ENCODE measurements around the gene PGP.

Gene PGP

DNA sequence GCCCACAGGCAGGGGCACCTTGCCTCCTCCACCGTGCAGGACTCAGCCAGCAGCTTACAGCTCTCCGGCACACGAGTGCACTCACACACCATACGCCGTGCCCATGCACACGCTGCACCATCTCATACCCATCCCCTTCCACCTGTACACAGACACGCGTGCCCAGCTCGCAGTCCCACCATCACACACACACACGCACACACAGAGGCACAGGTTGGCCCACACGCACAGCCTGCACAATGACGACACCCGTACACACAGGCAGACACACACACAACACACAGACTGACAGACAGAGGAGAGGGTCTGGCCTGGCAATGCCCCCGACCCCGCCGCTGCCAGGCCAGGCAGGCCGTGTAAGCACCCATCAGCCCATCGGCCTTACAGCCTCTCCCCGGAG is 30.3 kb downstream of the PGP start:
- in situ Hi-C loops (cut with HindIII; ENCODE audit: low sequenced_read_pairs): no loop called here

DNA sequence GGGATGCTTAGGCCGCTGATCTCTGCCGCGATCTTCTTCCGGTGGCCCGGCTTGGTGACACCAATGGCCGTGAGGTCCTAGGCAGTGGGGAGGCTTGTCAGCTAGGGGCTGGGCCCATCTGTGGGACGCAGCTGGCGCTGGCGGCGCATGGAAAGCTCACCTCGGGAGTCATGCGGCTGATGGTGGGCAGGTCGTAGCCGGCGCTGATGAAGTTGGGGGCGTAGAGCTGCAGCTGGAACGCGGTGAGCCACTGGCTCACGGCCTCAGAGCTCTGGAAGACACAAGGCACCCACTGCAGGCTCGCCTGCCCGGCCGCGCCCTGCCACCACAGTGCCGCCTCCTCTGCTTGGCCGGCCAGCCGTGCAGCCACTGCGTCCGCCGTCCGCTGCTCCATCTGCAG is 31.0 kb downstream of the PGP start:
- in situ Hi-C loops (cut with HindIII; ENCODE audit: low sequenced_read_pairs): no loop called here

DNA sequence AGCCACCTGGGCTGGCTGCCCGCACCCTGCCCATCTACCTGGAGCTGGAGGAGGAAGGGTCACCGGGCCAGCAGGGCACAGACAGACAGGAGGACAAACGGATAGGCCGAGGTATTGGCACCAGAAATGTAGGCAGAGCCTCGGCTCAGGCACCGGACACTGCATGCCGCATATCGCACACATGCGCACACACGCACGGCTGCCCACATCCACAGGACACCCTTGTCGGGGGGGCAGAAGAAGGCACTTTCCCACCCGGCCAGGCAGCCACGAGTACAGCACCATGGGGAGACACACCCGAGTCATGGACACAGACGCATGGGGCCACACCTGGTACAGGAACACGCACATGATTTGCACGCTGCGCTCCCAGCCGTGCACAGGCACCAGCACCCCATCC is 32.7 kb downstream of the PGP start:
- in situ Hi-C loops (cut with HindIII; ENCODE audit: low sequenced_read_pairs): no loop called here

DNA sequence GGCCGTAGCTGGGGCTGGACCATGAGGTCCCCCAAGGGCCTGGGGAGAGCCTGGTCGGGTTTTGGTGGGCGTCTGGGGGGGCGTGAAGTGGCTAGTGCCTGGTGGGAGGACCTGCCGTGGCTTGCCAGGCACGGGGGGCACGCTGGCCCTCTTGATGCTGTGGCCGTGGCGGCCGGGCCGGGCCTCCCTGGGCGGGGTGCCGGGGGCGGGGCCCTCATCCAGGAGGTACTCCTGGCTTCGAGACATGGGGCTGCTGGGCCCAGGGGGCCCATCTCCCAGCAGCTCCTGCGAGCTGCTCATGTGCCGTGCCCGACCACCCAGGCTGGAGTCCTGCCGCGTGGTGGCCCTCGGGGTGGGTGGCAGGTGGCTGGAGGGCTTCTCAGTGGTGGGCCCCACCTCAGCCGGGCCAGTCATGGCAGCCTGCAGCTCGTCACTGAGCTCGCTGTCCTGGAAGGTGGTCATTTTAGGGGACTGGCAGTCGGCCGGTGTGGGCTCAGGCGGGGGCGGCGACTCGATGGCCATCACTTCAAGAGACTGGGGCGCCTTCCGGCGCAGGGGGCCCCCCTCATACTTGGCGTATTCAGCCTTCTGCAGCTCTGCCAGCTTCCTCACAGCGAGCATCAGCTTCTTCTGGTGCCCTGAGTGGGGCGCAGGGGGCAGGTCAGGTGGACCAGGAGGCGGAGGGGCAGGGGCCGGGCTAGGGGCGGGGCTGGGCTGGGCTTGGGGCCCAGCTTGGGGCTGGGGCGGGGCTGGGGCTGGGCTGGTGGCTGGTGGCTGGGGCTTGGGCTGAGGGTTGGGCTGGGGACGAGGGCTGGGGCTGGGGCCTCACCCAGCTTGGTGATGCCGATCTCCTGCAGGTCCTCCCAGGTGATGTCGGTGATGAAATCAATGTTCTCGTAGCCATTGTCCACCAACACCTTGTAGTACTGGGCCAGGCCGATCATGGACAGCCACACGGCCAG is 33.4 kb downstream of the PGP start:
- in situ Hi-C loops (cut with HindIII; ENCODE audit: low sequenced_read_pairs): no loop called here

DNA sequence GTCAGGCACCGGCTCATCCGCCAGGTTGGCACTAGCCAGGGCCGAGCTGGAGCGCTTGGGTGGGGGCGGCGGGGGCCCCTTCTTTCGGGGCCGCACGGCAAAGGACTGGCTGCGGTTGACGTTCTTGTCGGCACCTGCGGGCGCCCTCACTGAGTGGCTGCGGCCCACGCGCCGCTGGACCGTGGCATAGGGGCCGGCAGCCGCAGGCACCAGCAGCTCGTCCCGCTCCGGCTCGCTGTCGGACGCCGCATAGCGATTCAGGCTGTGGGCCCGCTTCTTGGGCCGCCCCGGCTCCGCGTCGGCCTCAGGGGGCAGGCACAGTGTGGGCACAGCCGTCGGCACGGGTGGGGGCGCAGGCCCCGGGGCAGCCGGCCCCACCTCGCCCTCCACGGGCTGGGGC is 34.2 kb downstream of the PGP start:
- in situ Hi-C loops (cut with HindIII; ENCODE audit: low sequenced_read_pairs): no loop called here

DNA sequence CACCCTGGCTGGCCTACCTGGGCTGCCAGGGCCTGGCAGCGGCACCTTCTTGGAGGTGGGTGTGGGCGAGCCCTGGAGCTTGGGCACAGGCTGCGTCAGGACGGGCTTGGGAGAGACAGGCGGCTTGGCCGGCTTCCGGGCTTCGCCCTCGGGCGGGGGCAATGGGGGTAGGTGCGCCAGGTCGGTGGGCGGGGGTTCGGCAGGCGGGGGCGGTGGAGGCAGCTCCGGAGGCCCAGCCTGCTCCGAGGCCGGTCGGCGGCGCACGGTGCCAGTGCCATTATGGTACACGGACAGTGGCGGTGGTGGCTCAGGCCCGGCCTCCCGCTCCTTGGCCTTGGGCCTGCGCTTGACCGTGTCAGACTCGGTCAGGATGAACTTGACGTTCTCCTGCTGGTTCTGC is 35.1 kb downstream of the PGP start:
- in situ Hi-C loops (cut with HindIII; ENCODE audit: low sequenced_read_pairs): no loop called here

DNA sequence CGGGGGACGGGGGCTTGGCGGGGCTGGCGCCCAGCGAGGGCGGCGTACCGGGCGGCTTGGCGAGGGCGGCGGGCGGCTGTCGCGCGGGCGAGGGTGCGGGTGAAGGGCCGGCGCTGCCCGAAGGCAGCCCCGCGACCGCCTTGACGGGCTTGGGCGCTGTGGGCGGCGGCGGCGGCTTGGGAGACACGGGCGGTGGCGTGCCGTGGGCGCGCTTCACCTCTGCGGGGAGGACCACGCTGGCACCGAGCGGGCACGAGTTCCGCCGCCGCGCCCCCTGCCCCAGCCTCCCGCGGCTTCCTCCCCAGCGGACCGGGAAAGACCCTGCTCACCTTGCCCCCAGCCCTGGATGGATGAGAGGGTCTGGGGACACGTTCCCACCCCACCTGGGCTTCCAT is 35.5 kb downstream of the PGP start:
- in situ Hi-C loops (cut with HindIII; ENCODE audit: low sequenced_read_pairs): no loop called here

DNA sequence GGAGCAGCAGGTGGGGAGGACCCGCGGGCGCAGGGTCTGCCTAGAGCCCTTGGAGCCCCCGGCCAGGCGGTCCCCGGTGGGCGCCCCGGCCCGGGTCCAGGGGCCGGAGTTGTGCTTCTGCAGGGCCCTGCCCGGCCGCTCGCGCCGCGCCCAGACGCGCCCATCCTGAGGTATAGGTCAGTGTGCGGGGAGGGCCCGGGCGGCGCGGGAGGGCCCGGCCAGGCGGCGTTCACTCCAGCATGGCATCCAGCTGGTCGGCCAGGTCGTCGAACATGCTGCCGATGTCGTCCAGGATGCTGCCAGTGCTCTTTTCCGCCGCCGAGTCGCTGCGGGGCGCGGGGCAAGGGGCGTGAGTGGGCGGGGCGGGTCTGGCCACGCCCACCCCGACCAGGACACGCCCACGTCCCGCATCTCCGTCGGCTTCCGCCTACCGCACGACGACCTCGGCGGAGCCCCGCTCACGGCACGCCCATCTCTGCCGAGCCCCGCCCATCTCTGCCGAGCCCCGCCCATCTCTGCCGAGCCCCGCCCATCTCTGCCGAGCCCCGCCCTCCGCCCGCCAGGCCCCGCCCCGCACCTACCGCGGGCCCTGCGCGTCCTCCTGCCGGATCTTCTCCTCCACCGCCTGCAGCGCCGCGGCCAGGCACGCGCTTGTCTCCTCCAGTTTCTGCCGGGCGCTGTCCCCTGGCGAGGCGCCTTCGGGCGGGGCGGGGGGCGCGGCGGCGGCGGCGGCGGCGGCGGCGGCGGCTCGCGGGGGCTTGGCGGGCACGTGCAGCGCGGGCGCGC is 36.1 kb downstream of the PGP start:
- in situ Hi-C loops (cut with HindIII; ENCODE audit: low sequenced_read_pairs): no loop called here

DNA sequence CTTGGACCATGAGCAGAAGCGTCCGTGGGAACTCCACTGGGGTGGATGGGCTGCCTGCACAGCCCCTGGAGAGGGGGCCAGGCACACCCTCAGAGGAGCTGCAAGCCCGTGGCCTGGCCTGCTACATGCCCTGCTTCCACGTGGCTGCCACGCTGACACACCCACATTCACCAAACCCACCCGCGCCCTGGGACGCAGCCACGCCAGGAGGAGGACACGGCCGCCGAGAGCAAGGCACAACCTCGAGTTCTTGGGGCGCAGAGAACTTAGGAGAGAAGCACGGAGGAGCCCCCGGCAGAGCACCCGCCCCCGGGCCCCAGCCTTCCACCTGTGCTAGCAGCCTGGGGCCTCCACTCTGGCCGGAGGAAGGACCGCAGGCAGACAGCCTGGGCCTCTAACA is 37.1 kb downstream of the PGP start:
- in situ Hi-C loops (cut with HindIII; ENCODE audit: low sequenced_read_pairs): no loop called here

DNA sequence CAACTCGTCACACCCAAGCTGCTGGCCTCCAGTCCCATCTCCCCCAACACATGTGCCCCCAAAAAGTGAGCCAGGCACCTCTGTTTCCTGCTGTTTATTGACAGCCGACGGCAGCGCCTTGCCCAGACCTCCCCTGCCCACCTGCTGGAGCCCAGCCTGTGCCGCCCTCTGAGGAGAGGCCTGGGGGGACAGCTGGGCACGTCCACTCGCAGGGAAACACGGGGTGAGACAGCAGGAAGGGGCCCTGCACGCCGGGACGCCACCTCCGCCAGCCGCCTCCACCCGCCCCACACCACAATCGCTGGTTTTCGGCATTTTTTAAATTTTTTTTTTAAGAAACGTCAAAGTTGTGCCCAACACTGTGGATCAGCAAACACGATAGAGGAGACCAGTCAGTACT is 37.5 kb downstream of the PGP start:
- in situ Hi-C loops (cut with HindIII; ENCODE audit: low sequenced_read_pairs): no loop called here

DNA sequence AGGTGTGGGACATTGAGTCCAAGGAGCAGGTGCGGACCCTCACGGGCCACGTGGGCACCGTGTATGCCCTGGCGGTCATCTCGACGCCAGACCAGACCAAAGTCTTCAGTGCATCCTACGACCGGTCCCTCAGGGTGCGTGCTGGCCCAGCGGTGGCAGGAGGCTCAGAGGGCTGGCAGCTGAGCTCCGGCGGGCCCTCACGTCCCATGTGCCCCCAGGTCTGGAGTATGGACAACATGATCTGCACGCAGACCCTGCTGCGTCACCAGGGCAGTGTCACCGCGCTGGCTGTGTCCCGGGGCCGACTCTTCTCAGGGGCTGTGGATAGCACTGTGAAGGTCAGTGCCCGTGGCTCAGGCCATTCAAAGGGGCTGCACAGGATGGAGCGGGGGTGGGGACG is 38.6 kb downstream of the PGP start:
- in situ Hi-C loops (cut with HindIII; ENCODE audit: low sequenced_read_pairs): no loop called here

DNA sequence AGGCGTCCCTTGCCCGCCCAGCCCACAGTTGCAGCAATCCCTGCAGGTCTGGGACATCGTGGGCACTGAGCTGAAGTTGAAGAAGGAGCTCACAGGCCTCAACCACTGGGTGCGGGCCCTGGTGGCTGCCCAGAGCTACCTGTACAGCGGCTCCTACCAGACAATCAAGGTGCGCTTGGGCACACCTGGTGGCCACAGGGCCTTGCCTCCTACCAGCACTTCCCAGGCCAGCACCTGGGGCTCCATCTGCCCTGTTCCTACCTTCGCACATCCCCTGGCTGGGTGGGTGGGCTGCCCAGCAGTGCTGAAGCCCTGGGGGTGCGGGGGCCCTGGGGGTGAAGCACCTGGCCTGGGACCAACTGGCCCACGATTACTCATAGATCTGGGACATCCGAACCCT is 39.2 kb downstream of the PGP start:
- in situ Hi-C loops (cut with HindIII; ENCODE audit: low sequenced_read_pairs): no loop called here

DNA sequence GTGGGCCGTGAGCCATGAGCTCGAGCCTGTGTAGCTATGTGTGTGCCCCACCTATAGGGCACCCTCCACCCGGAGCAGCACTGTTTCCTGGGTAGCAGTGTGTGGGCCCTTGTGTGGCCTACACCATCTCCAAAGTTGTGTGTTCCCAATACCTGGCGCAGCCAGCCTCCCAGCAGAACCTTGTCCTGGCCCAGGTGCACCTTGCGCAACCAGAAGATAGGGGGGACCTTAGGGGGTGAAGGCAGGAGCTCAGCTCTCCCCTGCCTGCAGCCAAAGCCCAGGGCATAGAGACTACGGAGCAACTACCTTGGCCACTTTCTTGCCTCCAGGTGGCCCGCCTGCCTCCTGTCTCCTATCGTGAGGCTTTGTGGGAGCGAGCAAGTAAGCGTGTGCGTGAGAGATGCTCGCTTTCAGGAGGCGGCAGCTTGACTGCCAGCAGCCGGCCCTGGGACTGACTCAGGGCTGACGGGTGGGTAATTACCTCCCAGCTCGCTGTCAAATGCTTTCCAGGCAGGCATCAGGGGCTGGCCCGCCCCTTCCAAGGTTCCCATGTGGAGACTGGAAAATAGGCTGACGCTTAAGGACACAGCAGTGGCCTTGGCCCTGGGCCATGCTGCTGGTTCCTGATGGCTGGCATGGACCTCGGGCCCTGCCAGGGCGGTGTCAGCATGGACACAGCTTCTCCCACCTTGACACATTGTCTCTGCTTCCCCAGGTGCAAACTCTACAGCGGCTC is 40.1 kb downstream of the PGP start:
- in situ Hi-C loops (cut with HindIII; ENCODE audit: low sequenced_read_pairs): no loop called here

DNA sequence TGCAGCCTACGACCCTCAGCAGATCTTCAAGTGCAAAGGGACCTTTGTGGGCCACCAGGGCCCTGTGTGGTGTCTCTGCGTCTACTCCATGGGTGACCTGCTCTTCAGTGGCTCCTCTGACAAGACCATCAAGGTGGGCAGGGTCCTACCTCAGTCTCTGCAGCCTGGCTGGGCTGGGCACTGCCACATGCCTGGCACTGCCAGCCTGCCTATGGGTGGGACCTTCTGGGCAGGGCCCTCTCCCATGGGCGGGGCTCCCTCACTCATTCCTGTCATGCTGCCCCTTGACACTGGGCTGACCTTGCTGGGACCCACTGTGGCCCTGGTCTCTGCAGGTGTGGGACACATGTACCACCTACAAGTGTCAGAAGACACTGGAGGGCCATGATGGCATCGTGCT is 40.7 kb downstream of the PGP start:
- in situ Hi-C loops (cut with HindIII; ENCODE audit: low sequenced_read_pairs): no loop called here

DNA sequence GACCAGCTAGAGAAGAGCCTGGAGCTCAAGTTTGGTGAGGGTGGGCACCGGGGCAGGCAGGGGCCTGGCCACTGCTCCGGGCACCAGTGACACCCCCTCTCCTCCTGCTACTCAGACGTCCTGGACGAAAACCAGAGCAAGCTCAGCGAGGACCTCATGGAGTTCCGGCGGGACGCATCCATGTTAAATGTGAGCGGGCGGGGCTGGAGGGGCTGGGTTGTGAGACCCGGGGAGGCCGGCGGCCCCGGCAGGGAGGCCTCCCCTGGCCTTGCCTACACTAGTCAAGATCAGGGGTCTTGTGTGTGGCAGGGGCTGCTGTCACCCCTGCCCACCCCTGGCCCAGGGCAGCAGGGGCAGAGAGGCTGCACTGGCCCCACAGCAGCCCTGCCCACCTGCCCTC is 41.3 kb downstream of the PGP start:
- in situ Hi-C loops (cut with HindIII; ENCODE audit: low sequenced_read_pairs): no loop called here

DNA sequence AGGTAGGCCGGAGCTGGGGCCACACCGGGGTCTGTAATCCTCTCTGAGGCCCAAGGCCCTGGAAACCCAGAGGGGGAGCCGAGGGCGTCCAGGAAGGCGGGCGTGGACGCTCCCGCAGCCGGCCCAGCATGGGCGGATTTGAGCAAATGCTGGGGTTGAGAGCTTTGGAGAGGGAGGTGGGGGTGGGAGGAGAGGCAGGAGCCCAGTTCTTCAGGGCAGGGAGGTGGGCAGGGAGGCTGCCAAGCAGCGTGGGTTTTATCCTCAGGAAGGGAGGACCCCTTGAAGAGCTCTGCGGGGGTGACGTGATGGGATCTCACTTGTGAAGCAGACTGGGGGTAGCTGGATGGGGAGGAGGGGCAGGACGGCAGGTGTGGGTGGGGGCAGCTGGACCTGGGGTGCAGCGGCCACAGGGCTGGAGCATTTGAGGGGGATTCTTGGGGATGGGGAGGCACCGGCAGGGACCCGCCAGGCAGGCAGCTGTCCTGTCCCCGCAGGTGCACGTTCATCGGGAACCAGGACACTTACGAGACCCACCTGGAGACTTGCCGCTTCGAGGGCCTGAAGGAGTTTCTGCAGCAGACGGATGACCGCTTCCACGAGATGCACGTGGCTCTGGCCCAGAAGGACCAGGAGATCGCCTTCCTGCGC is 41.8 kb downstream of the PGP start:
- in situ Hi-C loops (cut with HindIII; ENCODE audit: low sequenced_read_pairs): no loop called here

DNA sequence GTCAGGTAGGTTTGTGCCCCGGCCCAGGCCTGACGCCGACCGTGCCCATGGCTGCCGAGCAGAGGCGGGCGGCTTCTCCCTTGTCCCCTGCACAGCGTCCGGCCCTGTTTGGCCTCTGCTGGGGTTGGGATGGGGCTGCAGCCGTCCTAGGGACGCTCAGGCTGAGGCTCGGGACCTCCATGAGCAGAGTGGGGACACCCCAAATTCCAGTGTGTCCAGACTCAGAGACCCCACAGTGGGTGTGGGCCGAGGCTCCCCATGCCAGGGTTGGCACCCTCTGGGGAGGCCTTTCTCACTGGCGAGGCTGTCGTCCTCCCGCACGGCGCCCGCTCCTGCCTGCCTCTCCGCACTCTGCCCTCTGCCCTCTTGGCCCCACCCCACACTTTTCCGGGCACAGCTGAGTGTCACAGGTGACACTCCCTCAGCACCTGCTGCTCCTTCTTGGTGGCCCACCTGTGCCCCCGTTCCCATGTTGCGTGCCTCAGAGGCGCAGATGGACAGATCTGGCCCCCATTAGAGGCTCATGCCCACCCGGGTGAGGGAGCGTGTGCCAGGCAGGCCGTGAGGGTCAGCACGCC is 43.0 kb downstream of the PGP start:
- in situ Hi-C loops (cut with HindIII; ENCODE audit: low sequenced_read_pairs): no loop called here

DNA sequence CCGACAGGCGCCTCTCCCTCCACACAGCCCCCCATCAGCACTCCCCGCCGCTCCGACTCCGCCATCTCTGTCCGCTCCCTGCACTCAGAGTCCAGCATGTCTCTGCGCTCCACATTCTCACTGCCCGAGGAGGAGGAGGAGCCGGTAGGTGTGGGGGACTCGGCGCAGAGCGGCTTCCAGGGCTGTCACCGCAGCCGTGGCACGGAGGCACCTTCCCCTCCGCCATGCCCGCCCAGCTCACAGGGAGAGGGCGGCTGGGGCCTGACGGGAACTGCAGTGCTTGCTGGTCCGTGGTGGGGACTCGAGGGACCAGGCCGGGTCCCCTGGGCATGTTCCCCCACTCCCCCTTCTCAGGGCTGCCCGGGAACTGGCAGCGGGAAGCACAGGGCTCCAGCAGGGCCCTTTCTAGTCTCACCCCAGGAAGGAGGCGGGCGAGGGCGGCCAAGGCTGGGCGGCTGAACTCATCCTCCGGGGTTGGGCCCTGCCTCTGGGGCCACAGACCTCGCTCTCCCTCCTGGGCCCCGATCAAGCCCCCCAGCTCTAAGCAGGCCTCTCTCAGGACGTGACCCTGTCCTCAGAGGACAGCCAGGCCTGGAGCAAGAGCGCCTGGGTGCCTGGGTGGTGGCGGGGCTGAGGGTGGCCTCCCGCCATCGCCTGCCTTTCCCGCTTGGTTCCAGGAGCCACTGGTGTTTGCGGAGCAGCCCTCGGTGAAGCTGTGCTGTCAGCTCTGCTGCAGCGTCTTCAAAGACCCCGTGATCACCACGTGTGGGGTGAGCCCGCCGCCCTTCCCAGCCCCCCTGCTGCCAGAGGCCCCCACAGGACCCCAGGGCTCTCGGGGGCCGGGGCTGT is 43.8 kb downstream of the PGP start:
- in situ Hi-C loops (cut with HindIII; ENCODE audit: low sequenced_read_pairs): no loop called here

DNA sequence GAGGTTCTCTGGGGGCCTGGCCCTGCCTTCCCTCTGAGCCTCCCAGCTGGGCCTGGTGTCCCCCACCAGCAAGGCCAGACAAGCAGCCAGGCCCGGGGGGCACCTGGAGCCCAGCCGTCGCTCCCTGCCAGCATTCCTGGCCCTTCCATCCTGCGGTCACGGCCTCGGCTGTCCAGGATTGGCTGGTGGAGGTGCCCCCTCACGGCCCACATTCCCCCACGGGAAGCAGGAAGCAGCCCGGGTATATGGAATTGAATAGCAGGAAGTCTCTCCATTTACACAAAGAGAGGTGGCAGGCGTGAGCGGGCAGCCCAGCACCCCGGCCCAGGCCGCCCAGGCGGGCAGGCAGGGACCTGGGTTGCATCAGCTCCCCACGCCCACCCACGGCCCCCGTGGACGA is 44.6 kb downstream of the PGP start:
- in situ Hi-C loops (cut with HindIII; ENCODE audit: low sequenced_read_pairs): no loop called here
